Fibroblast of lung (primary cell): Measurements from ENCODE around the gene CAPN9. TPM values are rescaled to one million over a fixed set of nuclear protein-coding genes. Genes with fewer than 3 reads are reported as not detected.
A peak's percentile ranks its signal among the peaks of the same experiment; 100 is the strongest.

ENCODE experiments used
- DNase-seq, 2 donors: peaks; one replicate each; pipeline versions ENCODE4 v3.0.0 to v3.0.0-alpha.2; 2010; ENCODE audit warnings: low read depth in 2 of 2
- H2AFZ ChIP-seq: 2 replicates; pipeline ENCODE4 v1.5.1; 2012; ENCODE audit warnings: low read length, control low read depth, inconsistent platforms
- H3K27ac ChIP-seq: 2 replicates; pipeline ENCODE4 v1.5.1; 2011; ENCODE audit warnings: low read length, control low read depth; ENCODE audit not compliant: insufficient read depth
- H3K27me3 ChIP-seq: 2 replicates; pipeline ENCODE4 v1.5.1; 2011; ENCODE audit warnings: mild to moderate bottlenecking, low read length; ENCODE audit not compliant: control insufficient read depth, insufficient read depth
- H3K36me3 ChIP-seq: 2 replicates; pipeline ENCODE4 v1.5.1; 2011; ENCODE audit warnings: low read length; ENCODE audit not compliant: control insufficient read depth, insufficient read depth
- H3K4me1 ChIP-seq: 2 replicates; pipeline ENCODE4 v1.5.1; 2011; ENCODE audit warnings: low read length; ENCODE audit not compliant: control insufficient read depth, insufficient read depth; ENCODE audit errors: extremely low read depth
- H3K4me2 ChIP-seq: 2 replicates; pipeline ENCODE4 v1.5.1; 2011; ENCODE audit warnings: low read length, control low read depth; ENCODE audit not compliant: insufficient read depth; ENCODE audit errors: extremely low read depth
- H3K4me3 ChIP-seq, 4 experiments: fragments of 200-600 bp in 1 of 4; sonication (generic) in 1 of 4; replicated peaks in 1 of 4; 2 replicates each; pipeline ENCODE4 v1.5.1; 2011 to 2016; ENCODE audit warnings: low read length in 4 of 4, low read depth in 3 of 4, mild to moderate bottlenecking in 3 of 4, control low read depth in 2 of 4, inconsistent platforms in 1 of 4, mixed read lengths in 1 of 4; ENCODE audit not compliant: insufficient read depth in 1 of 4; ENCODE audit errors: control extremely low read depth in 1 of 4
- H3K79me2 ChIP-seq: 2 replicates; pipeline ENCODE4 v1.5.1; 2012; ENCODE audit warnings: mild to moderate bottlenecking, low read length, inconsistent platforms; ENCODE audit not compliant: control insufficient read depth, insufficient read depth
- H3K9ac ChIP-seq: 2 replicates; pipeline ENCODE4 v1.5.1; 2011; ENCODE audit warnings: mild to moderate bottlenecking, low read length, control low read depth; ENCODE audit not compliant: insufficient read depth
- H3K9me3 ChIP-seq: 2 replicates; pipeline ENCODE4 v1.5.1; 2012; ENCODE audit warnings: low read depth, low read length; ENCODE audit not compliant: control insufficient read depth, insufficient read depth
- H4K20me1 ChIP-seq: 2 replicates; pipeline ENCODE4 v1.5.1; 2011; ENCODE audit warnings: low read length; ENCODE audit not compliant: control insufficient read depth, insufficient read depth; ENCODE audit errors: extremely low read depth
- CTCF ChIP-seq, 2 donors: IDR thresholded peaks in 1 of 2; conservative IDR thresholded peaks in 1 of 2; 1 replicate in 1 of 2; 2 replicates in 1 of 2; pipeline ENCODE4 v1.5.1; 2011 to 2012; ENCODE audit warnings: low read length in 2 of 2, control low read depth in 1 of 2, inconsistent platforms in 1 of 2, low read depth in 1 of 2, mild to moderate bottlenecking in 1 of 2
- EZH2 ChIP-seq: IDR thresholded peaks from 2 replicates; pipeline ENCODE4 v1.5.1; 2012; ENCODE audit warnings: low read length, control low read depth, mild to moderate bottlenecking; ENCODE audit errors: missing control alignments
- polyA plus RNA-seq, 2 donors: library from polyadenylated mRNA; depleted of rRNA in 1 of 2; stranded (reverse) in 1 of 2; unstranded in 1 of 2; fragments of >200 nt; gene quantifications; 2 replicates each; pipeline ENCODE4 v1.2.1, GENCODE V29; 2011 to 2012; ENCODE audit warnings: missing spikeins in 1 of 2
- total RNA-seq: library from RNA; depleted of rRNA; stranded (reverse); fragments of >200 nt; gene quantifications from 2 replicates; pipeline ENCODE4 v1.2.1, GENCODE V29; 2014

Gene CAPN9
- total and polyA plus RNA-seq, 2 donors (not counting 1 experiment from before 2014, with no cell fraction given): 0.17 TPM; not detected in 1

GRCh38 chr1:230823426-230823825 lies 76.2 kb downstream of the CAPN9 start:
- Histone ChIP-seq H3K4me2 (no peak overlapping the region), H3K9me3 (no peaks in the 10 kb centered on the region), H3K4me1 (peaks cover 23% of the 10 kb centered on the region), H2AFZ (no peak overlapping the region), H3K27ac (no peak overlapping the region), H3K36me3 (no peaks in the 10 kb centered on the region), H3K9ac (no peak overlapping the region), H4K20me1 (no peaks in the 10 kb centered on the region), H3K79me2 (no peaks in the 10 kb centered on the region), H3K4me3 (no peak overlapping the region), H3K27me3 (no peaks in the 10 kb centered on the region)
- no peak for DNase-seq
- TF ChIP-seq EZH2: no peak
- TF ChIP-seq CTCF (conservative IDR thresholded peaks at IDR 0.05 in 1 of 2, IDR thresholded peaks at IDR 0.05 in 1 of 2; ENCODE audit: low read depth in 1 of 2, low read length in 2 of 2): no peak

GRCh38 chr1:230823931-230824381 lies 76.8 kb downstream of the CAPN9 start:
- Histone ChIP-seq H2AFZ (no peak overlapping the region), H3K79me2 (no peaks in the 10 kb centered on the region), H3K9ac (no peak overlapping the region), H3K4me3 (no peak overlapping the region), H4K20me1 (no peaks in the 10 kb centered on the region), H3K27ac (no peak overlapping the region), H3K4me1 (peaks cover 23% of the 10 kb centered on the region), H3K9me3 (no peaks in the 10 kb centered on the region), H3K27me3 (no peaks in the 10 kb centered on the region), H3K36me3 (no peaks in the 10 kb centered on the region), H3K4me2 (no peak overlapping the region)
- TF ChIP-seq CTCF (conservative IDR thresholded peaks at IDR 0.05 in 1 of 2, IDR thresholded peaks at IDR 0.05 in 1 of 2; ENCODE audit: low read depth in 1 of 2, low read length in 2 of 2) (no peak), EZH2 (no peak)
- DNase-seq: no peak

- no peaks in the 10 kb centered on the region for H4K20me1 ChIP-seq
- peak; percentile 38 to 53 for DNase-seq
- H3K9me3 ChIP-seq: no peaks in the 10 kb centered on the region
- H3K27me3 ChIP-seq: no peaks in the 10 kb centered on the region
- no peaks in the 10 kb centered on the region for H3K36me3 ChIP-seq
- H3K4me1 ChIP-seq: peaks cover 23% of the 10 kb centered on the region
- H3K4me3 ChIP-seq: no peak overlapping the region
- peak overlapping the region; percentile 42 for H3K4me2 ChIP-seq
- no peaks in the 10 kb centered on the region for H3K79me2 ChIP-seq
- peak overlapping the region; percentile 52 for H3K27ac ChIP-seq
- H3K9ac ChIP-seq: no peak overlapping the region
- TF ChIP-seq CTCF (conservative IDR thresholded peaks at IDR 0.05 in 1 of 2, IDR thresholded peaks at IDR 0.05 in 1 of 2; ENCODE audit: low read depth in 1 of 2, low read length in 2 of 2): no peak
- TF ChIP-seq EZH2: no peak
- no peak overlapping the region for H2AFZ ChIP-seq
These were observed 77.3 kb downstream of the CAPN9 start for GRCh38 chr1:230824551-230824918.
